ENCODE results near the gene LRRC45. TPM values are rescaled to one million over a fixed set of nuclear protein-coding genes. Genes with fewer than 3 reads are reported as not detected.
A peak's percentile ranks its signal among the peaks of the same experiment; 100 is the strongest.

The LRRC45 gene
- total and polyA plus RNA-seq, 2 donors (not counting 3 experiments of a cell fraction or from before 2014, with no cell fraction given), result 7.6 to 22.9 TPM

DNA sequence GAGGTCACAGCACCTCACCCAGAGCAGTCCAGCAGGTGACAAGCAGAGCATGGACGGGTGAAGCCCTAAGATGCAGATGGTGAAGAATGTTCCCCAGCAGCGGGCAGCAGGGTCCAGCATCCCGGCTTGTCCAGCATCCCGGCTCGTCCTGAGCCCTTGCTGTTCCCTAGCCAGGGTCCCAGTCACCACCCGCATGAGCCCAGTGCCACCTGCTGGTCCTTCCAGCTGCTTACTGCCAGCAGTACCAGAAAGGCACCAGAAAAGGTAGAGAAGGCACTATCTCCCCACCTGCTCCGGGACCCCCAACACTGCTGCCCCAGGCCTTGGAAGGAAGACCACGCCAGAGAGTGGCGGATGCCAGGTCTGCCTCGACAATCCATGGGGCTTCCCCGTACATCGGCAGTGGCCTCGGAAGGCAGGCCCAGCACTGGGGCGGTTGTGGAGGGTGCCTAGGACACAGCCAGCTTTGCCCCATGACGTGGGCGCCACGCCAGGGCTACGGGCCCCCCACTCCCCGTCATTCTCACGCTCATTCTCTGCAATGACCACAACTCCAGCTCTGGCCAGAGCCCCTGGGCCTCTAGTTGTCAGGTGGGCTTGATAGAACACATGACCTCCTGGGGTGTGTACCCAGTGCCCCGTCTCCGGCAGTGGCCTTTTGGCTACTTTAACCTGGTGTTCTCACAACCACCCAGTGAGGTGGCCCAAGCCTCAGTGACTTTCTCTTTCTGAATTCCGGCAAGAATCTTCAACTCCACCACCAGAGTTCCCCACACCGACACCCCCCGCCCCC lies 1.8 kb upstream of the LRRC45 start:
- no peaks in the 10 kb centered on the region for H4K20me1 ChIP-seq (replicated peaks; ENCODE audit: control insufficient read depth, extremely low read depth, insufficient read depth, low read length)
- no peak overlapping the region for H3K27ac ChIP-seq (ENCODE audit: insufficient read depth, low read depth, low read length)
- H3K9me1 ChIP-seq (replicated peaks; ENCODE audit: control insufficient read depth, extremely low read depth, insufficient read depth, low read length), result no peaks in the 10 kb centered on the region
- FAIRE-seq (peak; percentile 88), DNase-seq (ENCODE audit: low read depth, low spot score) (peak; percentile 61)
- dilution Hi-C loops (cut with MboI; ENCODE audit: extremely low pct_ligation_motif_present, low sequenced_read_pairs), result no loop called here
- no peaks in the 10 kb centered on the region for H3K9me3 ChIP-seq (replicated peaks; ENCODE audit: control insufficient read depth, insufficient read depth, low read length)
- H3K36me3 ChIP-seq (ENCODE audit: control insufficient read depth in 2 of 2, extremely low read depth in 1 of 2, insufficient read depth in 2 of 2, low read length in 2 of 2), result no peaks in the 10 kb centered on the region
- H3K4me2 ChIP-seq (ENCODE audit: insufficient read depth, low read length), result peak overlapping the region; percentile 70
- POLR2A ChIA-PET, result no interaction called here
- H3K27me3 ChIP-seq (ENCODE audit: control insufficient read depth in 2 of 2, insufficient read depth in 2 of 2, low read length in 2 of 2), result no peaks in the 10 kb centered on the region
- CTCF ChIA-PET, result interaction anchor here (0.6 to 9.1 kb wide), 19 partner anchors 9 to 199 kb away, joined by 3 to 345 read pairs (median 8); partner anchors contain the start of genes ARHGDIA, DCXR, NOTUM and RAC3
- TF ChIP-seq POLR2AphosphoS5 (IDR thresholded peaks at IDR 0.05; ENCODE audit: insufficient read depth, low read depth, low read length) (no peak), EZH2 (IDR thresholded peaks at IDR 0.05; ENCODE audit: borderline replicate concordance, low read depth, low read length, severe bottlenecking) (no peak)
- TF ChIP-seq, protein P1, sequence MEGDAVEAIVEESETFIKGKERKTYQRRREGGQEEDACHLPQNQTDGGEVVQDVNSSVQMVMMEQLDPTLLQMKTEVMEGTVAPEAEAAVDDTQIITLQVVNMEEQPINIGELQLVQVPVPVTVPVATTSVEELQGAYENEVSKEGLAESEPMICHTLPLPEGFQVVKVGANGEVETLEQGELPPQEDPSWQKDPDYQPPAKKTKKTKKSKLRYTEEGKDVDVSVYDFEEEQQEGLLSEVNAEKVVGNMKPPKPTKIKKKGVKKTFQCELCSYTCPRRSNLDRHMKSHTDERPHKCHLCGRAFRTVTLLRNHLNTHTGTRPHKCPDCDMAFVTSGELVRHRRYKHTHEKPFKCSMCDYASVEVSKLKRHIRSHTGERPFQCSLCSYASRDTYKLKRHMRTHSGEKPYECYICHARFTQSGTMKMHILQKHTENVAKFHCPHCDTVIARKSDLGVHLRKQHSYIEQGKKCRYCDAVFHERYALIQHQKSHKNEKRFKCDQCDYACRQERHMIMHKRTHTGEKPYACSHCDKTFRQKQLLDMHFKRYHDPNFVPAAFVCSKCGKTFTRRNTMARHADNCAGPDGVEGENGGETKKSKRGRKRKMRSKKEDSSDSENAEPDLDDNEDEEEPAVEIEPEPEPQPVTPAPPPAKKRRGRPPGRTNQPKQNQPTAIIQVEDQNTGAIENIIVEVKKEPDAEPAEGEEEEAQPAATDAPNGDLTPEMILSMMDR (IDR thresholded peaks at IDR 0.05; ENCODE audit: extremely low read depth in 1 of 2, insufficient read depth in 1 of 2, low read depth in 1 of 2, low read length in 2 of 2), result peak; percentile 59 to 77
- peaks cover 5% of the 10 kb centered on the region for H3K79me2 ChIP-seq (ENCODE audit: control insufficient read depth, insufficient read depth, low read length)
- H3K4me3 ChIP-seq (replicated peaks in 1 of 3; ENCODE audit: insufficient read depth in 1 of 3, low read depth in 1 of 3, low read length in 3 of 3), result no peak overlapping the region
- no TSS peak for BruUV-seq (replicated peaks)
- peak overlapping the region; percentile 20 for H3K9ac ChIP-seq (replicated peaks; ENCODE audit: extremely low read depth, insufficient read depth, low read length)
- peaks cover 12% of the 10 kb centered on the region for H3K4me1 ChIP-seq (ENCODE audit: control insufficient read depth, extremely low read depth, insufficient read depth, low read length)
- no peak overlapping the region for H2AFZ ChIP-seq (ENCODE audit: low read depth, low read length)
- intact Hi-C loops (cut with micrococcal nuclease), result loop anchor here (5.0 to 10.0 kb wide), 2 partner anchors 44 to 193 kb away; partner anchors contain the start of genes ASPSCR1 and CCDC57

Measured in endothelial cell of umbilical vein (primary cell).